Measurements from ENCODE around the gene B3GALNT1.

GRCh38 chr3:161101609-161102008, 3.5 kb downstream of the B3GALNT1 start:
- no peak for TF ChIP-seq CTCF (IDR thresholded peaks at IDR 0.05; ENCODE audit: poor library complexity)
- no peak for TF ChIP-seq EZH2phosphoT487 (IDR thresholded peaks at IDR 0.05; ENCODE audit: low read depth, severe bottlenecking, unreplicated experiment)
- TF ChIP-seq EZH2 (IDR thresholded peaks at IDR 0.05; ENCODE audit: borderline replicate concordance): no peak

Measured in hepatocyte (in vitro differentiated cells).